Measurements from ENCODE around the gene SUMF1.
"Not testable (repeated sequence)": the region's sequence is repeated elsewhere in the genome, so short reads cannot be mapped to it uniquely, and the experiment has no call there.

Gene SUMF1

DNA sequence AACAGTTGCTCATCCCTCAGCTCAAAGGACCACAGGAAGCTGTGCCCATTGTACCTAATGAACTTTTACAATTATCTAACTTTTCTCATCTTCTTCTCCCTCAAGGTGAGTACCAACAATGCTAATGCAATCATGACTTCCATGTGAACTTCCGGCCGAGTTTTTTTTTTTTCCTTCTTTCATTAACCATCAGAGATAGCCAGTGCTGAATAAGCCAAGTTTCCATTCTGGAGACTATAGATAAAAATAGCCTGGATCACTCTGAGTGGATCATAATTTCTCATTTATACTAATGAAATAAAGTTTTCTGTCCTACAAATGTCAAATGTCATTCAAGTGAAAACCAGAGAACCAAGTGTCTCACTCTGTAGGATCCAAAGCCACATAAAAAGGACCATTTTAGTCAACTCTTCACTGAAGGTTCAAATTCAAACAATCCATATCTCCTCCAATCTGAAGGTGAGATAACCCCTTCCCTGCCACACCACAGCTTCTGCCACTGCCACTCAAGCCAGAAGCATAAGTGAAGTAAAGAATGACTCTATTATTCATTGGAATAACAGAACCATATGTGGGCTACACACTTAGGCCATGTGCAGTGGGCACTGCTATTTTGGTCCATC, 5.5 kb downstream of the SUMF1 start:
- Mint-ChIP-seq H3K9me3 (no peaks in the 10 kb centered on the region), H3K27me3 (no peaks in the 10 kb centered on the region), H3K27ac (no peak overlapping the region), H3K4me3 (no peak overlapping the region), H3K4me1 (ENCODE audit: low read depth) (peaks cover 58% of the 10 kb centered on the region), H3K36me3 (ENCODE audit: low read depth) (peaks cover 28% of the 10 kb centered on the region)
- intact Hi-C loops (cut with micrococcal nuclease): no loop called here

DNA sequence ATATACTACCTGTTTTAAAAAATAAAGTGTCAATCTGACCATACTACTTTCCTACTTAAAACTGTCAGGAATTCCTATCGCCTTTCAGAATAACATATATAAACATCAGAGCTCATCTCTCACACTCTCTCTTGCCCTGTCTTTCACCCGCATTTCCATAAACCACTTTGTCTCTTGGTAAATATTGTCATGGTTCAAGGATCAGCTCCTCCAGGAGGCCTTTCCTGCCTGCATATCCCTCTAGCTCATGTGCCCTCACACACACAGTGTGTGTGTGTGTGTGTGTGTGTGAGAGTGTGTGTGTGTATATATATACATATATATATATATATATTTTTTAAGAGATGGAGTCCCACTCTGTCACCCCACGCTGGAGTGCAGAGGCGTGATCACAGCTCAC, 6.7 kb downstream of the SUMF1 start:
- no peak overlapping the region for H3K27ac Mint-ChIP-seq
- H3K9me3 Mint-ChIP-seq: no peaks in the 10 kb centered on the region
- H3K4me3 Mint-ChIP-seq: no peak overlapping the region
- intact Hi-C loops (cut with micrococcal nuclease): no loop called here
- H3K27me3 Mint-ChIP-seq: no peaks in the 10 kb centered on the region
- peaks cover 52% of the 10 kb centered on the region for H3K4me1 Mint-ChIP-seq (ENCODE audit: low read depth)
- H3K36me3 Mint-ChIP-seq (ENCODE audit: low read depth): peaks cover 26% of the 10 kb centered on the region

DNA sequence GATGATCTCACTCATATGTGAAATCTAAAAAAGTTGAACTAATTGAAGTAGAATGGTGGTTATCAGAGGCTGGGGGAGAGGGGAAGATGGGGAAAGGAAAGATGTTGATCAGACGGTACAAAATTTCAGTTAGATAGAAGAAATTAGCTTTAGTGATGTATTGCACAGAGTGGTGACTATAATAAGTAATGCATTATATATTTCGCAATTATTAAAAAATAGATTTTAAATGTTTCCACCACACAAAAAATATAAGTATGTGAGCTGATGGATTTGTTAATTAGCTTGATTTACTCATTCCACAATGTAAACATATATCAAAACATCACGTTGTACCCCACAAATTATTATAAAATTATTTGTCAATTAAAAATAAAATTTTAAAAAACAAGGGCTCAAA, 8.1 kb downstream of the SUMF1 start:
- Mint-ChIP-seq H3K9me3 (no peaks in the 10 kb centered on the region), H3K36me3 (ENCODE audit: low read depth) (peaks cover 22% of the 10 kb centered on the region), H3K27me3 (no peaks in the 10 kb centered on the region), H3K27ac (no peak overlapping the region), H3K4me3 (no peak overlapping the region), H3K4me1 (ENCODE audit: low read depth) (peaks cover 44% of the 10 kb centered on the region)
- intact Hi-C loops (cut with micrococcal nuclease): no loop called here

DNA sequence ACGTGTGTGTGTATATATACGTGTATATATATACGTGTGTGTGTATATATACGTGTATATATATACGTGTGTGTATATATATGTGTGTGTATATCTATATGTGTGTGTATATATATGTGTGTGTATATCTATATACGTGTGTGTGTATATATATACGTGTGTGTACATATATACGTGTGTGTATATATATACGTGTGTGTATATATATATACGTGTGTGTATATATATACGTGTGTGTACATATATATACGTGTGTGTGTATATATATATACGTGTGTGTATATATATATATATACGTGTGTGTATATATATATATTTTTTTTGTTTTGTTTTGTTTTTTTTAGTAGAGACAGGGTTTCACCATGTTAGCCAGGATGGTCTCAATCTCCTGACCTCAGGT, 10.3 kb downstream of the SUMF1 start:
- H3K4me3 Mint-ChIP-seq; H3K9me3 Mint-ChIP-seq; H3K27ac Mint-ChIP-seq; H3K27me3 Mint-ChIP-seq; intact Hi-C loops (cut with micrococcal nuclease): not testable (repeated sequence)
- Mint-ChIP-seq H3K36me3 (ENCODE audit: low read depth) (peaks cover 18% of the 10 kb centered on the region), H3K4me1 (ENCODE audit: low read depth) (peaks cover 26% of the 10 kb centered on the region)

DNA sequence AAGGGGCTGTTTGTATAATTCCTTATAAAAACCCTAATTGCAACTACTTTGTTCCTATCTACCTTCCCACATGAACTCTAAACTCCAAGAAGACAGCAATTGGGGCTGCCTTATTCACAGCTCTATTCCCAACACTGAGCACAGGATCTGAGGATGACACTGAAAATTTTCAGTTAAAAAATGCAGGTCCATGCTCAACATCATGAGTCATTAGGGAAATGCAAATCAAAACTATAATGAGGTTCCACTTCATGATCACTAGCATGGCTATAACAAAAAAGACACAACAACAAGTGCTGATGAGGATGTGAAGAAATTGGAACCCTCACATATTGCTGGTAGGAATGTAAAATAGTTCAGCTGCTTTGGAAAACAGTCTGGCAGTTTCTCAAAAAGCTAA, 12.9 kb downstream of the SUMF1 start:
- peaks cover 27% of the 10 kb centered on the region for H3K4me1 Mint-ChIP-seq (ENCODE audit: low read depth)
- H3K36me3 Mint-ChIP-seq (ENCODE audit: low read depth): peaks cover 29% of the 10 kb centered on the region
- H3K9me3 Mint-ChIP-seq: no peaks in the 10 kb centered on the region
- no peak overlapping the region for H3K4me3 Mint-ChIP-seq
- H3K27ac Mint-ChIP-seq: no peak overlapping the region
- intact Hi-C loops (cut with micrococcal nuclease): loop anchor here (5.0 kb wide), 1 partner anchor 38 kb away; the partner anchor contains the start of gene ITPR1
- no peaks in the 10 kb centered on the region for H3K27me3 Mint-ChIP-seq

DNA sequence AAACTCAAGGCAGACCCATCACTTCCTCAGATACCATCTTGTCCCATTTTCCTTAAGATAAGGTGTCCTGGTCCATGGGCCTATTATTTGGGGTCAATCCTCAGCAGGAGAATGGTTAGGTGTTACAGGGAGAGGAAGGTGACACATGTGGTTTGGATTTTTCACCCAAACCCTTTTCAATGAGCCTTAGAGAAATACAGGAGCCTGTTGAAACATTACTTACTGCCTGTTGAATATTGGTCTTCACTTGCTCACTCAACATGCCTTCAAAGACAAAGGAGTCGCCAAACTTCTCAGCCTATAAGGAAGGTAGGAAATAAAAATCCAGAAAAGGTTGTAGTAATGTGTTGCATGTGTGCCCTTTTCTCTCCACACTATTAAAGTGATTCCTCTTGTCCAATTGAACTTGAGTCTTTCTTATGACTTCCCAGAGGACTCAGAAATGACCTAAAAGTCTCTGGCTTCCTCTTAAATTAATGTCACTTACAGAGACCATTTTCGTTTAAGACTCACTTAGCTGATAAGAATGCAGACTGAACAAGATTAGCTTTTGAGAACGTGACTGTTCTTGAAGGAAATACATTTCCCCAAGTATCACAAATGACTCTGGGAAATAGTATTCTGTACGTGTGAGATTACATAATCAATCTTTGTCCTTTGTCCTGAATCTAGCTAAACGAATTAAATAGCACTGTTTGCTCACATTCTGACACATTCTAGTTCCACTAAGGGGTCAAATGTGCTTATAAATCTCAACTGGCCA, 17.8 kb downstream of the SUMF1 start:
- Mint-ChIP-seq H3K36me3 (ENCODE audit: low read depth) (peaks cover 66% of the 10 kb centered on the region), H3K27me3 (no peaks in the 10 kb centered on the region), H3K9me3 (no peaks in the 10 kb centered on the region), H3K27ac (no peak overlapping the region), H3K4me3 (no peak overlapping the region), H3K4me1 (ENCODE audit: low read depth) (peaks cover 26% of the 10 kb centered on the region)
- intact Hi-C loops (cut with micrococcal nuclease): no loop called here

DNA sequence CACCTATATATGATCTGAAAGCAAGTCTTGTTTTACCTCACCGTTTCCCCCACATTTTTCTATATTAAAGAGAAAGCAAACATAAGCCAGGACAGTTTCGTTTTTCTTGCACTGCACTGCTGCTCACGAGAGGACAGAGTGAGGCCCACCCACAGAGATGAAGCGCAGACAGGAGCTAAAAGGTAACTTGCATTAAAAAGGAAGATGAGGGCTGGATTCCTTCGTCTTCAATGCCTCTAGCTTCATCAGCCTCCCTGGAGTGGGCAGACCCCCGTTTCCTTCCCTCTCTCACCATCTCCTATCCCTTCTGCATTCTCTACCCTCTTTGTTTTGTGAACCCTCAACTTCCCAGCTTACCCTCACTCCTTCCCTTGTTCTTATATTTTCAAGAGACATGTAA, 18.9 kb downstream of the SUMF1 start:
- Mint-ChIP-seq H3K36me3 (ENCODE audit: low read depth) (peaks cover 76% of the 10 kb centered on the region), H3K4me1 (ENCODE audit: low read depth) (peaks cover 22% of the 10 kb centered on the region), H3K27ac (no peak overlapping the region), H3K27me3 (no peaks in the 10 kb centered on the region), H3K4me3 (no peak overlapping the region), H3K9me3 (no peaks in the 10 kb centered on the region)
- intact Hi-C loops (cut with micrococcal nuclease): no loop called here

DNA sequence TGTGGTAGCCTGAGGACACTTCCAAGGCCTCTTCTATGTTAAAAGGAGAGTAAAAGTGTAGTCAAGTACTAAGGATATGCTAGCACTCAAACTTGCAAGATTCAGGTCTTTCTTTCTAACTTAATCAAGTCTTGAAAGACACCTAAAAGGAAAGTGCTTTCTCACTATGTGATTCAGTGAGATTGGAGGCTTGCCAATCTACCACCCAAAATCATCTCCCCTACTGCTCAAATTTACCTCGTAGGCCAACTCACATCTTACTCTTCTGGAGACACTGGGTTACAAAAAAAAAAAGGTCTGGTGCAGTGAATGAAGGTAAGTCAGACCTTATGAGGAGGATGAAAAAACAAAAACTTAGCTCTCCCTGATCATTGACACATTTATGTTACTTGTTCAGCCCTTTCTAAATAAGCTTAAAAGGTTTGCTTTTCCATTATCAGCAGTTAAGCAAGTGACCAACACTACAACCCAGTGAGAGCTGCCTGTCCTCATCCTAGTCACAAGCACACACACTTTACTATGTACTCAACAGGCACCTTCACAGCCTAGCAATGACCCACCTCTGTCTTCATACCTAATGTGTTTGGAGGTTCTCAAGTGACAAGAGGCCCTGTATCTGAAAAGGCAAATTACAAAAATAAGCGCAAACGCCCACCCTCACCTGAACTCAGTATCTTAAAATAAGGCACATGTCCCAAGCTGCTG, 19.6 kb downstream of the SUMF1 start:
- H3K4me3 Mint-ChIP-seq: no peak overlapping the region
- H3K36me3 Mint-ChIP-seq (ENCODE audit: low read depth): peaks cover 83% of the 10 kb centered on the region
- H3K27ac Mint-ChIP-seq: no peak overlapping the region
- intact Hi-C loops (cut with micrococcal nuclease): no loop called here
- no peaks in the 10 kb centered on the region for H3K27me3 Mint-ChIP-seq
- peaks cover 22% of the 10 kb centered on the region for H3K4me1 Mint-ChIP-seq (ENCODE audit: low read depth)
- no peaks in the 10 kb centered on the region for H3K9me3 Mint-ChIP-seq

DNA sequence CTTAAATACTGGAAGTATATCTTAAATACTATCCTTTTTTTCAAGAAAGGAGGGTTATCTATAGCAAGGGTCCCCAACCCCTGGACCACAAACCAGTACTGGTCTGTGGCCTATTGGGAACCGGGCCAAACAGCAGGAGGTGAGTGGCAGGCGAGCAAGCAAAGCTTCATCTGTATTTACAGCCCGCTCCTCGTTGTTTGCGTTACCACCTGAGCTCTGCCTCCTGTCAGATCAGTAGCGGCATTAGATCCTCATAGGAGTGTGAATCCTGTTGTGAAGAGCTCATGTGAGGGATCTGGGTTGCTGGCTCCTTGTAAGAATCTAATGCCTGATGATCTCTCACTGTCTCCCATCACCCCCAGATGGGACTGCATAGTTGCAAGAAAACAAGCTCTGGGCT, 26.1 kb downstream of the SUMF1 start:
- Mint-ChIP-seq H3K4me1 (ENCODE audit: low read depth) (peaks cover 5% of the 10 kb centered on the region), H3K36me3 (ENCODE audit: low read depth) (peaks cover 85% of the 10 kb centered on the region), H3K27me3 (no peaks in the 10 kb centered on the region), H3K9me3 (no peaks in the 10 kb centered on the region), H3K4me3 (no peak overlapping the region), H3K27ac (no peak overlapping the region)
- intact Hi-C loops (cut with micrococcal nuclease): no loop called here

DNA sequence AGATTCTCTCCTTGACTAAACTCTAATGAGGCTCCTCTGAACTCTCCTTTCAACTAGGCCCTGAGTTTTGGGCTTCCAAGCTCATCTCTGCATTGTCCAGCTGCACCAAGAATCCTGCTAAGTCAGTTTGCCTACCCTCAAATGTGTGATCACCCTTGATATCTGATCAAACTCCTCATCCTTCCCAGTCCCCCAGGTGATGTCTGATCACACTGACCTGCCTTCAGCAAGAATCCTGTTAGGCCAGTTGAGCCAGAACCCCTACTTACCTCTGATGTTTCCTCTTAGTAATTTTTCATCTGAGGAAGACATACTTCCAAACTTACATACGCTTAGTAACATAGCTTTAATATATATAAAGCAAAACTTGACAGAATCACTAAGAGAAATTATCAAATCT, 28.8 kb downstream of the SUMF1 start:
- Mint-ChIP-seq H3K9me3 (no peaks in the 10 kb centered on the region), H3K36me3 (ENCODE audit: low read depth) (peaks cover 85% of the 10 kb centered on the region)
- intact Hi-C loops (cut with micrococcal nuclease): no loop called here

DNA sequence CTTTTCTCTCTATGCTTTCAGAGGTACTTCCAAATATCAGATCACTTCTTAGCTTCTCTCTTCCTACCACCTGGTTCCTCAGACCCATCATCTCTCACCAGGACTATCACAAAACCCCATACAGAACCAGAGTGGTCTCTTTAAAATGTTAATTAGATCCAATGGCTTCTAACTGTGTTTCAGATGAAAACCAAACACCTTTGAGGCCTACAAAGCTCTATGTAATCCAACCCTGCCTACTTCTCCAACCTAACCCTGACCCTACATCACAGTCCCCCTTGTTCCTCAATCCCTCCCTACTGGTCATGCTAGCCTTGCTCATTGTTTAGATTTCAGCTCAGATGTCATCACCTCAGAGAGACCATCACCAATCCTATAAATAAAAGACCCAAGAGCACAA, 34.8 kb downstream of the SUMF1 start:
- Mint-ChIP-seq H3K36me3 (ENCODE audit: low read depth) (peaks cover 69% of the 10 kb centered on the region), H3K4me3 (no peak overlapping the region), H3K27ac (no peak overlapping the region)

More for the DNA sequence above, 28.8 kb downstream of the SUMF1 start:
- no peaks in the 10 kb centered on the region for H3K27me3 Mint-ChIP-seq
- no peak overlapping the region for H3K27ac Mint-ChIP-seq
- H3K4me1 Mint-ChIP-seq (ENCODE audit: low read depth): peaks cover 5% of the 10 kb centered on the region
- H3K4me3 Mint-ChIP-seq: no peak overlapping the region

DNA sequence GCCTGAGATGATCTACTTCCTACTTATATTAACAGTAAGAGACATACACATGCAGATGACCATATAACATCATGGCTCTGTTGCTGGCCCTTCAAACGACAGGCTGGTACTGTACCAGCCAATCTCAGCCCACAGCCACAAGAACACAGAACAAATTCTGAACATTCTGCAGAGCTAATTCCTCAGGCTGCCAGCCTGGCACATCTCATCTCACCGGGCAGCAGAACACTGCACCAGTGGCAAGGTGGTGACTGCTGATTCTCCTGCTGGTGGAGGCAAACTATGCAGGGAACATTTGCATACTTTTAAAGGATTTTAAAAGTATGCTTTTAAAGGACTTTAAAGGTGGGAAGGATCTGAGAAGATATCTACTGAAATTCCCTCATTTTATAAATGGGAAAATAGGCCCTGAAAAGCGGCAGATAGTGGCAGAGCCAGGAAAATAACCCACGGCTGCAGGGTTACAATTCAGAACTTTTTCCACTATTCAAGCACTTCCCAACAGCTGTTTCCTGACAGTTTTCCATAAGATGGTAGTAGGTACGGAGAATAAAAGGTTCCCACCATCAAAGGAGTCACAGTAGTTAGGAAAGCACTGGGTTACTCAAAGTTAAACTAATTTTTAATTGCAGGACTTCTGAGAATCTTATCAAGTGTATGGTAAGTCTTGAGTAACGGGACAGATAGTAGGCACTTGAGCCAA, 37.3 kb downstream of the SUMF1 start:
- Mint-ChIP-seq H3K36me3 (ENCODE audit: low read depth) (peaks cover 56% of the 10 kb centered on the region), H3K9me3 (peaks cover 10% of the 10 kb centered on the region), H3K27ac (no peak overlapping the region), H3K27me3 (no peaks in the 10 kb centered on the region), H3K4me1 (ENCODE audit: low read depth) (peaks cover 18% of the 10 kb centered on the region), H3K4me3 (no peak overlapping the region)
- intact Hi-C loops (cut with micrococcal nuclease): no loop called here

More for the DNA sequence above, 34.8 kb downstream of the SUMF1 start:
- intact Hi-C loops (cut with micrococcal nuclease): no loop called here
- Mint-ChIP-seq H3K9me3 (peaks cover 10% of the 10 kb centered on the region), H3K4me1 (ENCODE audit: low read depth) (peaks cover 5% of the 10 kb centered on the region), H3K27me3 (no peaks in the 10 kb centered on the region)

DNA sequence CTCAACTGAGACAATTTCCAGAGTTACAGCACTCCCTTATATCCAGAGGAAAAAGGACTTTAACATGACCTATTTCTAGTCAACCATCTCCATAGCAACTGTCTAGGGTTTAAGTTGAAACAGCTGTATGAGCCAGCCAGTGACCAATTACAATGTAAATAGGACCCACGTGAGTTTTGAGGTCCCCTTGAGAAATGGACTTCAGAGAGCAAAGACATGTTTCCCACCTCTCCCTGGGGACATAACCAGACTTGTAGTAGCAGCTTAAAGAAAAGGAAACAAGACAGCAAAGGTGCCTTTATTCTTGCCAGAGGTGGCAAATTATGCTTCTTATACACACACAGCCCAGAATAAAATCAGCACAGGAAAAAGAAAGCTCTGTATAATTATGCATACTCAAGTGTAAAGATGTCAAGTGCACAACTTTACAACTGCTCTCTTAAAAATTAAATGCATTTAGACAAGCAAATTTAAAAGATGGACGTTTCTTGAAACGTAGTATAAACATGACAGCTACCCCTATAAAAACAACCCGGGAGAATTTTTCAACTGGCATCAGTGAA, 40.2 kb downstream of the SUMF1 start:
- Mint-ChIP-seq H3K36me3 (ENCODE audit: low read depth) (peaks cover 43% of the 10 kb centered on the region), H3K4me3 (no peak overlapping the region)

More for the DNA sequence above, 40.2 kb downstream of the SUMF1 start:
- peaks cover 9% of the 10 kb centered on the region for H3K9me3 Mint-ChIP-seq
- H3K4me1 Mint-ChIP-seq (ENCODE audit: low read depth): peaks cover 18% of the 10 kb centered on the region
- H3K27me3 Mint-ChIP-seq: no peaks in the 10 kb centered on the region
- intact Hi-C loops (cut with micrococcal nuclease): no loop called here
- no peak overlapping the region for H3K27ac Mint-ChIP-seq

All from dendritic cell treated with granulocyte-macrophage colony-stimulating factor and Interleukin-4, amounts not matched to agents 40 ng/mL and 50 ng/mL, for 4 days (primary cell).